ENCODE data around the gene LRRC4C. TPM values are rescaled to one million over a fixed set of nuclear protein-coding genes. Genes with fewer than 3 reads are reported as not detected.

Gene LRRC4C
- total RNA-seq, 1 experiment from 2014 or later = 0.72 TPM

GRCh38 chr11:40162901-40163883 lies 1296.3 kb downstream of the LRRC4C start:
- TF ChIP-seq MLX (CRISPR knock-in tag; IDR thresholded peaks at IDR 0.05) (no peak), ATF1 (CRISPR knock-in tag; IDR thresholded peaks at IDR 0.05) (no peak), NR3C1 (CRISPR knock-in tag; conservative IDR thresholded peaks at IDR 0.05; ENCODE audit: low read depth) (no peak), TP53 (CRISPR knock-in tag; IDR thresholded peaks at IDR 0.05) (no peak), FOXP1 (CRISPR knock-in tag; IDR thresholded peaks at IDR 0.05; ENCODE audit: borderline replicate concordance) (no peak), PRDM15 (CRISPR knock-in tag; IDR thresholded peaks at IDR 0.05) (no peak), SP1 (CRISPR knock-in tag; conservative IDR thresholded peaks at IDR 0.05) (no peak)
- DNase-seq (ENCODE audit: low spot score) (no peak), ATAC-seq (no peak)
- H3K27me3 Mint-ChIP-seq (ENCODE audit: low read depth) = 0 out of 2 replicates have a peak, but pooled peaks cover 4% of the 10 kb centered on the region
- peaks cover 9% of the 10 kb centered on the region for H3K36me3 Mint-ChIP-seq
- no peak overlapping the region for H3K4me3 Mint-ChIP-seq
- H3K9me3 Mint-ChIP-seq = peaks cover 55% of the 10 kb centered on the region
- no peak overlapping the region for H3K27ac Mint-ChIP-seq
- no peaks in the 10 kb centered on the region; the same call in 1 of the 2 replicates for H3K4me1 Mint-ChIP-seq
- ChIA-PET CTCF (no interaction called here), POLR2A (no interaction called here)

- H3K4me1 Mint-ChIP-seq = no peaks in the 10 kb centered on the region
- ChIA-PET CTCF (no interaction called here), POLR2A (interaction anchor here (0.7 kb wide), 1 partner anchor 432 kb away, joined by 3 read pairs; no protein-coding TSS in a partner anchor)
- DNase-seq (ENCODE audit: low spot score) (no peak), ATAC-seq (no peak)
- no peak overlapping the region for H3K4me3 Mint-ChIP-seq
- peaks cover 19% of the 10 kb centered on the region for H3K36me3 Mint-ChIP-seq
- no peak overlapping the region for H3K27ac Mint-ChIP-seq
- H3K27me3 Mint-ChIP-seq (ENCODE audit: low read depth) = peaks cover 13% of the 10 kb centered on the region
- H3K9me3 Mint-ChIP-seq = peaks cover 61% of the 10 kb centered on the region
- TF ChIP-seq ZNF671 (CRISPR knock-in tag; IDR thresholded peaks at IDR 0.05) (no peak), E2F5 (CRISPR knock-in tag; IDR thresholded peaks at IDR 0.05) (no peak), HMGA2 (CRISPR knock-in tag; IDR thresholded peaks at IDR 0.05) (no peak), OVOL2 (CRISPR knock-in tag; IDR thresholded peaks at IDR 0.05; ENCODE audit: borderline replicate concordance) (no peak), ZNF232 (CRISPR knock-in tag; IDR thresholded peaks at IDR 0.05) (no peak), SP1 (CRISPR knock-in tag; conservative IDR thresholded peaks at IDR 0.05) (no peak), CBFB (CRISPR knock-in tag; IDR thresholded peaks at IDR 0.05; ENCODE audit: low read depth) (no peak), SMAD4 (CRISPR knock-in tag; IDR thresholded peaks at IDR 0.05) (no peak), AR (CRISPR knock-in tag; IDR thresholded peaks at IDR 0.05) (no peak), ZBTB21 (CRISPR knock-in tag; IDR thresholded peaks at IDR 0.05; ENCODE audit: borderline replicate concordance) (no peak), ZNF317 (CRISPR knock-in tag; IDR thresholded peaks at IDR 0.05; ENCODE audit: borderline replicate concordance, low read depth) (no peak), ZNF281 (CRISPR knock-in tag; IDR thresholded peaks at IDR 0.05) (no peak), GRHL2 (CRISPR knock-in tag; IDR thresholded peaks at IDR 0.05; ENCODE audit: insufficient replicate concordance, severe bottlenecking) (no peak), TEAD1 (CRISPR knock-in tag; IDR thresholded peaks at IDR 0.05) (no peak), FOXJ3 (CRISPR knock-in tag; IDR thresholded peaks at IDR 0.05; ENCODE audit: borderline replicate concordance) (no peak), USF1 (CRISPR knock-in tag; IDR thresholded peaks at IDR 0.05) (no peak)
These were observed 1297.5 kb downstream of the LRRC4C start for GRCh38 chr11:40161854-40162410.
